Activated CD8-positive, alpha-beta memory T cell treated with anti-CD3 and anti-CD28 coated beads, Interleukin-2, amount 10 ng/mL, durations not matched to agents 7 days and 5 days (primary cell): ENCODE data around the gene PHACTR3. TPM values are rescaled to one million over a fixed set of nuclear protein-coding genes. Genes with fewer than 3 reads are reported as not detected.

Source experiments
- ATAC-seq: fragments of 150-1000 bp; cut with Tn5 transposase; one replicate; pipeline ENCODE4 v1.10.0; 2021; ENCODE audit warnings: moderate library complexity
- CTCF ChIA-PET: fragments of 350-600 bp; sonication (Branson Sonifier 250); formaldehyde crosslinking; loops from one replicate; lab custom pipeline; 2021; ENCODE audit warnings: antibody characterized with exemption; lab: Charles Lee
- DNase-seq: peaks from one replicate; pipeline ENCODE4 v3.0.0-alpha.2; 2020
- H3K27ac Mint-ChIP-seq: one replicate; pipeline ENCODE4 v1.8.0; 2021; ENCODE audit warnings: mild to moderate bottlenecking, mixed read lengths
- H3K27me3 Mint-ChIP-seq: one replicate; pipeline ENCODE4 v1.8.0; 2021; ENCODE audit warnings: mixed read lengths
- H3K36me3 Mint-ChIP-seq: one replicate; pipeline ENCODE4 v1.8.0; 2021; ENCODE audit warnings: mild to moderate bottlenecking, mixed read lengths
- H3K4me1 Mint-ChIP-seq: one replicate; pipeline ENCODE4 v1.8.0; 2021; ENCODE audit warnings: mixed read lengths
- H3K4me3 Mint-ChIP-seq: one replicate; pipeline ENCODE4 v1.8.0; 2021; ENCODE audit warnings: mild to moderate bottlenecking, moderate library complexity, mixed read lengths
- H3K9me3 Mint-ChIP-seq: one replicate; pipeline ENCODE4 v1.8.0; 2022; ENCODE audit warnings: low read depth, mixed read lengths
- total RNA-seq, 2 experiments: library from RNA; stranded (reverse); gene quantifications; one replicate each; pipeline ENCODE4 v1.2.3, GENCODE V29; 2021

Gene PHACTR3
- total RNA-seq, 2 experiments from 2014 or later, result not detected

DNA sequence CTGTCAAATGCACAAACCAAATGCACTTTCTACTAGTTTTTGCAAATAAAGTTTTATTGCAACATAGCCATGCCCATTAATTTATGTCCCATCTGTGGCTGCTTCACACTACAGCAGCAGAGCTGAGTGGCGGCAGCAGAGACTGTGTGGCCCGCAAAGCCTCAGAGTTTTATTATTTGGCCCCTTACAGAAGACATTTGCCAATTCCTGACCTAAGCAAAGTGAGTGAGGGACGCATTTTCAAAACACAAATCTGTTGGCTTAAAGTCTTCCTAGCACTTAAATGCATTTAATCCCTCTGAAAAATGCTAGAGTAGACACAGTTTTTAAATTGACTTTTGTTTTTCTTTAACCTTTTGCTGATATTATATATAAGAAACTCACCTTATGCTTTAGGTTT lies 126.4 kb downstream of the PHACTR3 start:
- no peaks in the 10 kb centered on the region for H3K9me3 Mint-ChIP-seq
- DNase-seq, result no peak

DNA sequence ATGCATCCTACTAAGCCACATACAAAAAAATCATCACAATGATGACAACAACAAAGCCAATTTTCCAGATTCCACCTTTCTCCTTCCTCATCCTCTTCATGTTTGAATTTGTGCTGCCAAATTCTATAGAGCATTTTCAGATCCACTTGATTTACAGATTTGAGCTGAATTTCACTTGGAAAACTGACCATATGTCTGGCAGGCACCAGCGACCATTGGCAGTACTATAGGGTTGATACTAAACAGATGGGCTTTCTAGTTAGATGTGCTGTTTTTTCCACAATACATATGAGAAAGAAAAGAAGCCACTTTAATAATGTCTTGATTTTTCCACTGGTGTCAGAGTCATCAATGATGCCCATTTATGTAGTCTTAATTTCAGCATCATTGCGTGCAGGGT lies 127.0 kb downstream of the PHACTR3 start:
- Mint-ChIP-seq H3K9me3 (no peaks in the 10 kb centered on the region), H3K27me3 (peaks cover 6% of the 10 kb centered on the region)

More for the DNA sequence above, 126.4 kb downstream of the PHACTR3 start:
- H3K4me1 Mint-ChIP-seq, result no peaks in the 10 kb centered on the region
- no peak overlapping the region for H3K27ac Mint-ChIP-seq
- no peak overlapping the region for H3K4me3 Mint-ChIP-seq
- no peak for ATAC-seq
- no peaks in the 10 kb centered on the region for H3K36me3 Mint-ChIP-seq
- CTCF ChIA-PET, result no interaction called here
- peaks cover 6% of the 10 kb centered on the region for H3K27me3 Mint-ChIP-seq

DNA sequence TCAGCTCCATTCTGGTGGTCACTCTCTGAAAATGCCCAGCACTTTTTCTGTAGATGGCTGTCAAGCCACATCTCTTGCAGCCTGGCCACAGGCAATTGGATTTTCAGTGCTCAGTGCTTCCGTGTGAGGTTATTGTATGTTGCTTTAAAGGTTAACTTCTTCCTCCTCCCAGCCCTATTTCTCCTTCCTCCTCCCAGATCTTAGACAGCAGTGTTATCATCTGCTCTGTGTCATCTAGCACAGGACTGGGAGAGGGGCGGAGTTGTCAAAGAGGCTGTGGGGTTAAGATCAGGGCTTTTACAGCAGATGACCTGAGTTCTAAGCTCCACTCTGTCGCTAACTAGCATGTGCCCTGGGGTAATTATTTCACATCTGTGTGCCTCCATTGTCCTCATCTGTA lies 129.0 kb downstream of the PHACTR3 start:
- Mint-ChIP-seq H3K36me3 (no peaks in the 10 kb centered on the region), H3K4me1 (no peaks in the 10 kb centered on the region), H3K27me3 (peaks cover 6% of the 10 kb centered on the region), H3K9me3 (no peaks in the 10 kb centered on the region), H3K27ac (no peak overlapping the region), H3K4me3 (no peak overlapping the region)
- DNase-seq (no peak), ATAC-seq (no peak)
- CTCF ChIA-PET, result no interaction called here

More for the DNA sequence above, 127.0 kb downstream of the PHACTR3 start:
- CTCF ChIA-PET, result no interaction called here
- no peak overlapping the region for H3K27ac Mint-ChIP-seq
- H3K36me3 Mint-ChIP-seq, result no peaks in the 10 kb centered on the region
- H3K4me1 Mint-ChIP-seq, result no peaks in the 10 kb centered on the region
- ATAC-seq (no peak), DNase-seq (no peak)
- H3K4me3 Mint-ChIP-seq, result no peak overlapping the region

DNA sequence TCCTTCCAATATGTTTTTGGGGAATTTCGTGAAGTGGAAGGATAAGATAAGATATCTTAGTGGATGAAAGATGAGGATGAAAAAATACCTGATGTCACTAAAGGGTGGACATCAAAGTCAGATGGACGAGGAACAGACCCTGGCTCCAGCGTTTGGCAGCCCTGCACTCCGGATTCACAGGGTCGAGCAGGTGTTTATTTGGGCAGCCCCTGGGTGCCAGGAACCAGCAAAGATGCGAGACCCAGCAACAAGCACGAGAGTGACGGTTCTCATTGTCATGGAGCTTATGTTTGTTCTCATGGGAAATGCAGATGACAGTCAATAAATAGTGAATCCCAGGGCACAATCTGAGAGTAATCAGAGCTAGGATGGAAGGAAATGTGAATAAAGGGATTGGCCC lies 131.1 kb downstream of the PHACTR3 start:
- CTCF ChIA-PET, result no interaction called here
- no peak for ATAC-seq

DNA sequence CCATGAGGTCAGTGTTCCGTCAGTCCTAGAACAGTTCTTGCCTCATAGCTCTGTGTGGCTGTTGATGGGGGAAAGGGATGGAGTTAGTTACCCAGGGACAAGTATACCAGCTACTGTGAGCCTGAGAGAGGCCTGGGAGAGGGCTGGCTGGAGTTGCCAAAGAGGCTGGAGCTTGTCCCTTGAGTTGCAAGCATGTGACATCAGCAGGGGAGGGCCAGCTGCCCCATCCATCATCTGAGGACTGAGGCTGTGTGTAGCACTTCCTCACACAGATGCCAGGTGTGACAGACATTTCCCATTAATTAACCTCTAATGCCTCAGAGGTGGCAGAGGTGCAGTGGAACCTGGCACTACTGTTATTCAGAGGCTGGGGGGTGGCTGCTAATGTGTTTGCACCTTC lies 131.6 kb downstream of the PHACTR3 start:
- no peak for ATAC-seq
- Mint-ChIP-seq H3K4me3 (no peak overlapping the region), H3K27me3 (peaks cover 6% of the 10 kb centered on the region), H3K27ac (no peak overlapping the region), H3K4me1 (no peaks in the 10 kb centered on the region), H3K36me3 (no peaks in the 10 kb centered on the region), H3K9me3 (no peaks in the 10 kb centered on the region)
- DNase-seq, result no peak
- CTCF ChIA-PET, result no interaction called here

More for the DNA sequence above, 131.1 kb downstream of the PHACTR3 start:
- H3K27ac Mint-ChIP-seq, result no peak overlapping the region
- H3K4me1 Mint-ChIP-seq, result no peaks in the 10 kb centered on the region
- H3K4me3 Mint-ChIP-seq, result no peak overlapping the region
- no peaks in the 10 kb centered on the region for H3K36me3 Mint-ChIP-seq
- no peaks in the 10 kb centered on the region for H3K9me3 Mint-ChIP-seq
- H3K27me3 Mint-ChIP-seq, result peaks cover 6% of the 10 kb centered on the region
- DNase-seq, result no peak

DNA sequence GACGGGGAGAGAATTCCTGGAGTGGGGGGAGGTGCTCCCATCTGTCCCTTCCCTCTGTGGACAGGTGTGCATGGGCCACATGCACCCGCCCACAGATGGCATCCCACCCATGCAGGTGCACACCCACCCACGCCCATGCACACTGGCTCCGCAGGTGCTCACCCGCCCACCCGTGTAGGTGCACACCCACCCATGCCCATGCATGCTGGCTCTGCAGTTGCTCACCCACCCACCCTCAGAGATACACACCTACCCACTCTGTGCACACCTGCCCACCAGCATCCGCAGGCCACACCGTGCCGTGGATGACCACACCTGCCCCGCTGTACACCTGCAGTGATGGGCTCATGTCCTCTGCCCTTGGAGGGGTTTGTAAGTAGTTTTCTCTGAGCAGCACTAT lies 132.0 kb downstream of the PHACTR3 start:
- H3K27me3 Mint-ChIP-seq, result peaks cover 2% of the 10 kb centered on the region
- ATAC-seq, result no peak
- DNase-seq, result no peak
- no peaks in the 10 kb centered on the region for H3K9me3 Mint-ChIP-seq
- H3K4me1 Mint-ChIP-seq, result no peaks in the 10 kb centered on the region
- H3K4me3 Mint-ChIP-seq, result no peak overlapping the region
- H3K27ac Mint-ChIP-seq, result no peak overlapping the region
- CTCF ChIA-PET, result no interaction called here
- no peaks in the 10 kb centered on the region for H3K36me3 Mint-ChIP-seq

DNA sequence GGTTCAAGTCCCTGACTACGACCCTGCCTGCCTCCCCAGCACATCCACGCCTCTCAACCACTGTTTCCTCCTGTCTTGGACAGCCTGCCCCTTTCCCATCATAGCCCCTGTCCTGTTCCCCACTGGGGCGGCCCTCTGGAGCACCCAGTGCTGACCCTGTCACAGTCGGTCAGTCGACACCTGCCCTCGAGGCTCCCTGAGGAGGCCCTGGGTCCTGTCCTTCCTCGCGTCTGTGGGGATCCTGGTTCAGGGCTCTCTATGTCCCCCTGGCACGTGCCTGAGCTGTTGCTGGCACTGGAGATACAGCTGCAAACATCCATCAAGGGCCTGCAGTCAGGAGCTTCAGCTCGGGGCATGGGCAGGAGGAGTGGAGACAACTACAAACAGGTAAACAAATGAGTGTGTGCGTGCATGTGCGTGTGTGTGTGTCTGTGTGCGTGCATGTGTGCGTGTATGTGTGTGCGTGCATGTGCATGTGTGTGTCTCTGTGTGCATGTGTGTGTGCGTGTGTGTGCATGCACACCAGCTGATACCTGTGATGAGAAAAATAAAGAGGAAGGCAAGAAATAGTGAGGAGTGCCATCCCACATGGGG lies 132.8 kb downstream of the PHACTR3 start:
- Mint-ChIP-seq H3K4me1 (no peaks in the 10 kb centered on the region), H3K36me3 (no peaks in the 10 kb centered on the region), H3K27ac (no peak overlapping the region), H3K4me3 (no peak overlapping the region), H3K9me3 (no peaks in the 10 kb centered on the region), H3K27me3 (no peaks in the 10 kb centered on the region)
- CTCF ChIA-PET, result no interaction called here
- no peak for ATAC-seq
- no peak for DNase-seq

DNA sequence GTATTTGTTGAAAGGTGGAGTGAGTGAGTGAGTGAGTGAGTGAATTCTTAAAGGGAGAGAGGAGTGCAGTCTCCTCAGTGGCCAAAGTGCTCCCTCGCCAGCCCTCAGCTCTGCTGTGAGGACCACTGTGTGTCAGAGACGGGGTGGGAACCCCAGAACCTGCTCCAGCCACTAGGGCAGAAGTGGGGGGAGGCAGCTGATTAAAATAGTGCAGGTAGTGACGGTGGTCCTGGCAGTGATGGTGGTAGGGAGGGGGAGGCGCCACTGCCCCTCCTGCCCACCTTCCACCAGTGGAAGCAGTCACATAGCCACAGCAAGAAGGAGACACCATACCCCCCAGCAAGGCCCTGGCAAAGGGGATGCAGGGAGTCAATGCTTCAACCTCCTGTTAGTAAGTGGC lies 133.5 kb downstream of the PHACTR3 start:
- no peak overlapping the region for H3K27ac Mint-ChIP-seq
- H3K4me3 Mint-ChIP-seq, result no peak overlapping the region
- CTCF ChIA-PET, result no interaction called here
- H3K27me3 Mint-ChIP-seq, result no peaks in the 10 kb centered on the region
- no peaks in the 10 kb centered on the region for H3K9me3 Mint-ChIP-seq
- H3K4me1 Mint-ChIP-seq, result no peaks in the 10 kb centered on the region
- no peak for DNase-seq
- no peak for ATAC-seq
- H3K36me3 Mint-ChIP-seq, result no peaks in the 10 kb centered on the region

DNA sequence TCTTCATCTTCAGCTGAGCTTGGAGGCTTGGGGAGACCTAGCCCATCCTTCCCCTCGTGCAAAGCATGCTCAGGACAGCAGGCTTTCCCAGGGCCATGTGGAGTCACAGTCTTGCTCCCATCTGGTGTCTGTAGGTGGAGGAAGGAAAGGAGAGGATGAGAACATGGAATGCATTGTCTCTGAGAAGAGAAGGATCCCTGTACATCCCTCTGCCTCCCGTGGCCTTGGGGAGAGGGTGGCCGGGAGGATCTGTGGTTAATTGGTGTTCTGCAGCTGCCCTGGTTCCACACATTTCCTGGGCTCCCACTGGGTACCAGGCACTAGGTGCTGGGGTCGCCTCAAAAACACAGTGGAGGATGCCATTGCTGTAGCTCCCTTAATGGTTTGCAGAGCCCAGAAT lies 134.5 kb downstream of the PHACTR3 start:
- no peaks in the 10 kb centered on the region for H3K4me1 Mint-ChIP-seq
- no peak for DNase-seq
- H3K9me3 Mint-ChIP-seq, result no peaks in the 10 kb centered on the region
- no peaks in the 10 kb centered on the region for H3K27me3 Mint-ChIP-seq
- no peak for ATAC-seq
- H3K27ac Mint-ChIP-seq, result no peak overlapping the region
- no peak overlapping the region for H3K4me3 Mint-ChIP-seq
- CTCF ChIA-PET, result no interaction called here
- H3K36me3 Mint-ChIP-seq, result no peaks in the 10 kb centered on the region

DNA sequence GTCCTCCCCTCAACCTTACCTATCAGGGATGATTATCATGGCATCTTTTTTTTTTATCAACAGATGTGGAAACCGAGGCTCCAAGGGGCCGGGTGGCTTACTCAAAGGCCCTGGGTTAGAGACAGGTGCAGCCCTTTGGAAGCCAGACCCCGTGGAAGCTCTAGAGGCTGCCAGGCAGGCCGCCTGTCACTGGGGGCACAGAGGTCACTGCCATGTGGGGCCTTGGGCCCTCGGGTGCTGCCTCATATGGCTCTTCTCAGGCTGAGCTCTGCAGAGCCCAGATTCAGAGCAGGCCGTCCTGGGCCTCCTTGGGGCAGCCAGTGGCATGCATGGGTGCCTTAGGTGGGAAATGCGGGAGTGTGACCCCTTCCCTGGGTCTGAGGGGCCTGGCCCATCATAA lies 136.3 kb downstream of the PHACTR3 start:
- Mint-ChIP-seq H3K27me3 (no peaks in the 10 kb centered on the region), H3K27ac (no peak overlapping the region), H3K4me3 (no peak overlapping the region), H3K36me3 (no peaks in the 10 kb centered on the region), H3K9me3 (no peaks in the 10 kb centered on the region), H3K4me1 (no peaks in the 10 kb centered on the region)
- DNase-seq, result no peak
- CTCF ChIA-PET, result no interaction called here
- no peak for ATAC-seq

DNA sequence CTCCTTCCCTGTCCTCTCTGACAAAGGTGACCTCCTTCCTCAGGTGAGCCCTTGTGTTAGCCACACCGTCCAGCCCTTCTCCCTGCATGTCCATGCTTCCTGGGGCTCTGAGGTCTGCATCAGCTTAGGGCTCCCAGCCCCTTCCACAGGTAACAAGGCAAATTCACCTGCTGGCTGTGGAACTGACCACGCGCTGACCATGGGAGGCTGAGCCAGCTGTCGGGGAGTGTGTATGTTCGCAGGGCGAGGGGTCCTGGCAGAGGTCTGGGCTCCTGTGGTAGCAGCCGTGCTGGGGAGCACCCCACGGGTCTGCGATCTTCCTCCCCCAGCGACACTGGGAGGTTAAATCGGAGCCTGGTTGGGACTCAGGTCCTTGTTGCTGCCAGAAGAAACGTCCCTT lies 136.7 kb downstream of the PHACTR3 start:
- Mint-ChIP-seq H3K9me3 (no peaks in the 10 kb centered on the region), H3K4me1 (no peaks in the 10 kb centered on the region), H3K27ac (no peak overlapping the region), H3K27me3 (no peaks in the 10 kb centered on the region), H3K4me3 (no peak overlapping the region), H3K36me3 (no peaks in the 10 kb centered on the region)
- ATAC-seq (no peak), DNase-seq (no peak)
- CTCF ChIA-PET, result no interaction called here

DNA sequence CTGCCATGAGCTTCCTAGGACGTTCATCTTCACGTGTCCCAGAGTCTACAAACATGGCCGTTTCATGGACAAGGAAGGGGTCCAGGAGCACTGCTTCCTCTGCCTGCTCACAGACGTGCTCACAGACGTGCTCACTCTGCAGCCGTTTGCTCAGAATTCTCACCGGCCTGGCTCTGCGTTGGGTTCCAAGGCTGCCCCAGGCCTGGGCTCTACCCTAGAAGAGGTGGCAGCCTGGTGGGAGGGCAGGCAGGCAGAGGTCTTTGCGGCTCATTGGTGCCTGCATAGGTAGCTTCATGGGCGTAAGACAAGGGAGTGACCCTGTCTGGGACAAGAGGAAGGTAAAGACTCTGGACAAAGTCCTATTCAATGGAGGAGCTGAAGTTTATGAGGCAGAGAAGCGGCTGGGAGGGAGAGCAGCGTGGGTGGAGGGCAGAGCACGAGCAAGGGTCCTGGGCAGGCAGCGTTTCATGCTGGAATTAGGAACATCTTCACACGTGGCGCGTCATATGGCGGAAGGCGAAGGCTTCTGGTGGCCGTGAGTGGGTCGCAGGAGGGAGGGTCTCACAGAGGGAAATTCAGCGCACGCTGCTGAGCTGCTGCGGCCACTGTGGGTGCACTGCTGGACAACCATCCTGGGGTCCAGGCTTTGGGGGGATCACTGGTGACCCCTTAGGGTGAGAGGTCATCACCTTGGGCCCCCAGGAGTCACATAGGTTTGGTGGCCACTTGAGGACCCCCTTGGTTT lies 138.2 kb downstream of the PHACTR3 start:
- no peaks in the 10 kb centered on the region for H3K9me3 Mint-ChIP-seq
- no peaks in the 10 kb centered on the region for H3K4me1 Mint-ChIP-seq
- no peaks in the 10 kb centered on the region for H3K27me3 Mint-ChIP-seq
- no peak for DNase-seq
- ATAC-seq, result no peak
- no peak overlapping the region for H3K4me3 Mint-ChIP-seq
- H3K36me3 Mint-ChIP-seq, result no peaks in the 10 kb centered on the region
- H3K27ac Mint-ChIP-seq, result no peak overlapping the region
- CTCF ChIA-PET, result no interaction called here

DNA sequence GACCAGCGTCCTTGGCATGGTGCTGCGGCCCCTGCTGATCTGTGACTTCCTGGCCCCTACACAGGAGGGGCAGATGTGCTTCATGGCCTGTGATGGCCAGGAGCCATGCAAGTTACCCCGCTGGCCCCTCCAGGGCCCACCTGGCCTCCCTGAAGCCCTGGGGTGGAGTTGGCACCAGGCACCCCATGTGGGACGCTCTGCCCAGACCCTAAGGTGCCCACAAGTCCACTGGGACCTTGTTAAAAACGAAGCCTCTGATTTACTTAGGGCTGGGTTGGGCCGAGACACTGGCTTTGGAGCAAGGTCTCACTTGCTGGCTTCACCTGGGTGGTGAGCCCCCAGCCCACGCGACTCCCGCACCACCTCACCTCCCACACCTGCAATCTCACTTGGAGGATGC lies 139.0 kb downstream of the PHACTR3 start:
- DNase-seq (no peak), ATAC-seq (no peak)
- no peaks in the 10 kb centered on the region for H3K9me3 Mint-ChIP-seq

DNA sequence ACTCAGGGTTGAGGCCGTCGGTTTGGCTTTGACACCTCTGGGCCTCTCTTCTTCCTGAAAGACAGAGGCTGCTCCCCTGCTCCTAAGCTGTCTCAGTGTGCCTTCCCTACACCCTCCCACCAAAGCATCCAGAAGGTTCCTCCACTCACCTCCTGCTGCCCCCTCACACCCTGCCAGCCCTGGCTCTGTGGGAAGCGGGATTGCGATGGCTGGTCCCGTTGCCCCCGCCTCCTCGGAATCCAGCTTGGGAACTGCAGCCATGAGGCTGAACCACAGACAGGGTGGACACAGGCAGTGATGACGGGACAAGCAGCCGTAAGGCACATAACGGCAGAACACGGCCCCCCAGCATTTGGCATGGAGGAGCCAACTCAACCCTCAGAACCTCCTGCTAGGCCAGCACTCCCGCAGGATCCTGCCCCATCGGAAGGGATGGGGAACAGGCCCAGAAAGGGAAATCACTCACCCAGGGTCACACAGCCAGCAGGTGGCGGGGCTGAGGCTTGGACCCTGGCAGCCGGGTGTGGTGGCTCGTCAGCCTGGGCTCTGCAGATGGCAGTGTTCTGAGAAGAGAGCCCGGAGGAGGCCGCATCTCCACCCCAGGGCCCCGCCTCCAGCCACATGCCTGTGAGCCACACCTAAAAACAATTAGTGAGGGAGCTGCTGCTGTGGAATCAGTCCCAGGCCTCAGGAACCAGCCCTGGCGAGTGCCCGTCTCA lies 139.6 kb downstream of the PHACTR3 start:
- Mint-ChIP-seq H3K27ac (no peak overlapping the region), H3K36me3 (no peaks in the 10 kb centered on the region), H3K27me3 (peaks cover under 1% of the 10 kb centered on the region), H3K4me1 (no peaks in the 10 kb centered on the region), H3K9me3 (no peaks in the 10 kb centered on the region), H3K4me3 (no peak overlapping the region)
- no peak for DNase-seq
- no peak for ATAC-seq
- CTCF ChIA-PET, result no interaction called here

More for the DNA sequence above, 139.0 kb downstream of the PHACTR3 start:
- Mint-ChIP-seq H3K4me3 (no peak overlapping the region), H3K27me3 (no peaks in the 10 kb centered on the region), H3K27ac (no peak overlapping the region), H3K36me3 (no peaks in the 10 kb centered on the region), H3K4me1 (no peaks in the 10 kb centered on the region)
- CTCF ChIA-PET, result no interaction called here
